ENCODE data around the gene MLST8.
"Not testable (repeated sequence)": the region's sequence is repeated elsewhere in the genome, so short reads cannot be mapped to it uniquely, and the experiment has no call there.

The MLST8 gene

GRCh38 chr16:2252806-2253148, 47.5 kb downstream of the MLST8 start:
- DNase-seq: peak; percentile 34

GRCh38 chr16:2253293-2253692, 48.0 kb downstream of the MLST8 start:
- no peak for DNase-seq

DNA sequence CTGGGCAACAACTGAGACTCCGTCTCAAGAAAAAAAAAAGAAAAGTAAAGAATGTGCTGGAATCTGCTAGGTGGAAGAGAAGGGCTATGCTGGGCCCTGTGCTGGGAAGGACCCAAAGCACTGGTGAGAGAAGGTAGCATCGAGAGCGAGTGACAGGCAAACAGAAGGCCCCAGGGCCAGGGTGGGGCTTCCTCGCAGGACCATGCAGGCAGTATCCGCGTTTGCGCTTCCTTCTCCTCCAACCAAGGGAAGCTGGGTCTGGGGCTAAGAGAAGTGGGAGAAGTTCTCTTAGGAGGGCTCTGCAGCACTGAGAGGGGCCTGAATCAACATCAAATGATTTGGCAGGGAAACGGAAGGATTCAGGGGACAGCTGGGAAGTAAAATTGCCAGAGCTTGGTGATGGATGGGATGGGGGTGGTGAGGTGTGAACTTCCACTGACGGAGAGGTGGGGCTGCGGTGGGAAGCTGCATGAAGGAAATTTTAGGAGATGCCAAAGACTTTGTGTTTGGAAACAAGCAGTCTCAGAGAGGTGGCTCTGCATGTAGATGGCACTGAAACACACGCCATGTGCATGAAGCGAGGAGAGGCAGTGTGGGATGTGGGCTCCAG, 51.4 kb downstream of the MLST8 start:
- DNase-seq: no peak

DNA sequence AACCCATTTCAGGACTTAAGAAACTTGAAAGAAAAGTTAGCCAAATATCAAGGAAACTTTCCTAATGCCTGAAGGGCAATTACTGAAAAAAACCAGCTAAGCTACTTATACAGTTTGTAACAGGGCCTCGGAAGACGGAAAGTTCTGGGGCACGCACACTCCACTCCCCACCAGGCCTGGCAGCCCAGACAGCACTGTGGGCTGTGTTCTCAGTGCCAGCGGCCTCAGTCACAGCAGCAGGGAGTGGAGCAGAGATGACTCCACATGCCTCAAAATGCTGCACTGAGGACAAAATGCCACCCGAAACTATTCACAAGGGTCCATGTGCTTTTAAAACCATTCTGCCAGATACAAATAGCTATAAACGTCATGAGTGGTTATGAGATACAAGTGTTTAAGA, 52.5 kb downstream of the MLST8 start:
- DNase-seq: no peak

- not testable (repeated sequence) for DNase-seq
Measured at GRCh38 chr16:2258530-2258929, 53.3 kb downstream of the MLST8 start.

Data from DMS53 (cell line).